Osteoblast (primary cell): ENCODE measurements around the gene FES. TPM values are rescaled to one million over a fixed set of nuclear protein-coding genes. Genes with fewer than 3 reads are reported as not detected.
A peak's percentile ranks its signal among the peaks of the same experiment; 100 is the strongest.
"Not testable (repeated sequence)": the region's sequence is repeated elsewhere in the genome, so short reads cannot be mapped to it uniquely, and the experiment has no call there.

Experiments
- DNase-seq: peaks from one replicate; pipeline ENCODE4 v3.0.0; 2011; ENCODE audit warnings: low spot score, mixed read lengths; ENCODE audit not compliant: insufficient read length; ENCODE audit errors: missing footprints
- H2AFZ ChIP-seq: 2 replicates; pipeline ENCODE4 v1.6.0; 2011; ENCODE audit warnings: mild to moderate bottlenecking, low read length
- H3K27ac ChIP-seq: 2 replicates; pipeline ENCODE4 v1.5.1; 2011; ENCODE audit warnings: mild to moderate bottlenecking, low read depth, low read length, moderate library complexity
- H3K27me3 ChIP-seq: 2 replicates; pipeline ENCODE4 v1.6.0; 2012; ENCODE audit warnings: mild to moderate bottlenecking, control low read depth, inconsistent platforms, low read length, moderate library complexity; ENCODE audit not compliant: insufficient read depth
- H3K36me3 ChIP-seq: 2 replicates; pipeline ENCODE4 v1.5.1; 2011; ENCODE audit warnings: mild to moderate bottlenecking, low read length, control low read depth, moderate library complexity; ENCODE audit not compliant: insufficient read depth
- H3K4me1 ChIP-seq: 2 replicates; pipeline ENCODE4 v1.5.1; 2011; ENCODE audit warnings: mild to moderate bottlenecking, low read length, control low read depth, moderate library complexity; ENCODE audit not compliant: insufficient read depth
- H3K4me2 ChIP-seq: 2 replicates; pipeline ENCODE4 v1.6.0; 2011; ENCODE audit warnings: mild to moderate bottlenecking, low read length; ENCODE audit not compliant: insufficient read depth
- H3K4me3 ChIP-seq: fragments of 200-600 bp; sonication (generic); 3 replicates; pipeline ENCODE4 v1.5.1; 2012; ENCODE audit warnings: mild to moderate bottlenecking, low read length, inconsistent platforms; ENCODE audit not compliant: insufficient read depth
- H3K79me2 ChIP-seq: 2 replicates; pipeline ENCODE4 v1.6.0; 2012; ENCODE audit warnings: mild to moderate bottlenecking, low read length, control low read depth, inconsistent platforms; ENCODE audit not compliant: insufficient read depth
- H3K9me3 ChIP-seq: 2 replicates; pipeline ENCODE4 v1.5.1; 2011; ENCODE audit warnings: low read depth, low read length, control low read depth
- H4K20me1 ChIP-seq: 2 replicates; pipeline ENCODE4 v1.6.0; 2012; ENCODE audit warnings: mild to moderate bottlenecking, low read length, control low read depth; ENCODE audit not compliant: insufficient read depth
- total RNA-seq: library from RNA; depleted of rRNA; stranded (reverse); fragments of >200 nt; gene quantifications from 2 replicates; pipeline ENCODE4 v1.2.3, GENCODE V29; 2012
- TF ChIP-seq, protein P1 (sequence below): IDR thresholded peaks from 2 replicates; pipeline ENCODE4 v1.5.1; 2011; ENCODE audit warnings: mild to moderate bottlenecking, low read depth, low read length, moderate library complexity; ENCODE audit errors: extremely low read depth

Gene FES
- total RNA-seq, 1 donor, result 20.3 TPM

DNA sequence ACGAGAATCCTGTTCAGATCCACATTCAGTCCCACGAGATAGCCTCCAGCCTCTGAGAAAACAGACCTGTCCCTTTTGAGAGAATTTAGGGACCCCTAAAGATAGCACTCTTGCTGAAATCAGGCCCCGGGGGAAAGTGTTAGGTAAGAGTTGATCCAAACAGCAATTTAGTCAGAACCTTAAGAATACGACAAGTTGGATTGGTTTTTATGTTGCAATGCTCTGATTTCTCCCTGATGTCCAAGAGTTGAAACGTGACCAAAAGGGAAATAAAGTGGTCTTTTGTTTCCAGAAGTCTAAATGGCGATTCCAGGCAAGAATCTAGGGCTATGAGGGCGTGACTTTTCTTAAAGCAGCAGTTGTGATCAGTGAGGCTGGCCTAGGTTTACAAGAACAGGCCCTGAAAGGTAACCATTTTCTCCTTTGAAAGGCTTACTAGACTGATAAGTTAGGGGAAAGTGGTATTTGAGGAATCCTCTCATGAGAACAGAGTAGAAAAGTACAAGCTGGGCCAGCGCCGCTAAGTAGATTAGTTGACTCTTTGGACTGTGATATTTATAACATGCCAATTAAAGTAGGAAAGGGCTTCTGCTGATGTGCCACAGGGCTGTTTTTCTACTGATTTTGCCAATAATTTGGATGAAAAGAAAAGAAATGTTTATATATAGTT is 23.7 kb downstream of the FES start:
- no peaks in the 10 kb centered on the region for H3K9me3 ChIP-seq
- DNase-seq, result peak; percentile 81
- TF ChIP-seq, protein P1, sequence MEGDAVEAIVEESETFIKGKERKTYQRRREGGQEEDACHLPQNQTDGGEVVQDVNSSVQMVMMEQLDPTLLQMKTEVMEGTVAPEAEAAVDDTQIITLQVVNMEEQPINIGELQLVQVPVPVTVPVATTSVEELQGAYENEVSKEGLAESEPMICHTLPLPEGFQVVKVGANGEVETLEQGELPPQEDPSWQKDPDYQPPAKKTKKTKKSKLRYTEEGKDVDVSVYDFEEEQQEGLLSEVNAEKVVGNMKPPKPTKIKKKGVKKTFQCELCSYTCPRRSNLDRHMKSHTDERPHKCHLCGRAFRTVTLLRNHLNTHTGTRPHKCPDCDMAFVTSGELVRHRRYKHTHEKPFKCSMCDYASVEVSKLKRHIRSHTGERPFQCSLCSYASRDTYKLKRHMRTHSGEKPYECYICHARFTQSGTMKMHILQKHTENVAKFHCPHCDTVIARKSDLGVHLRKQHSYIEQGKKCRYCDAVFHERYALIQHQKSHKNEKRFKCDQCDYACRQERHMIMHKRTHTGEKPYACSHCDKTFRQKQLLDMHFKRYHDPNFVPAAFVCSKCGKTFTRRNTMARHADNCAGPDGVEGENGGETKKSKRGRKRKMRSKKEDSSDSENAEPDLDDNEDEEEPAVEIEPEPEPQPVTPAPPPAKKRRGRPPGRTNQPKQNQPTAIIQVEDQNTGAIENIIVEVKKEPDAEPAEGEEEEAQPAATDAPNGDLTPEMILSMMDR, result no peak
- H3K4me1 ChIP-seq, result no peaks in the 10 kb centered on the region
- H4K20me1 ChIP-seq, result peaks cover 3% of the 10 kb centered on the region
- H3K27me3 ChIP-seq, result no peaks in the 10 kb centered on the region
- no peaks in the 10 kb centered on the region for H3K79me2 ChIP-seq
- peaks cover 41% of the 10 kb centered on the region for H3K36me3 ChIP-seq
- no peak overlapping the region for H3K27ac ChIP-seq
- no peak overlapping the region for H3K4me2 ChIP-seq
- no peak overlapping the region for H3K4me3 ChIP-seq
- no peak overlapping the region for H2AFZ ChIP-seq

DNA sequence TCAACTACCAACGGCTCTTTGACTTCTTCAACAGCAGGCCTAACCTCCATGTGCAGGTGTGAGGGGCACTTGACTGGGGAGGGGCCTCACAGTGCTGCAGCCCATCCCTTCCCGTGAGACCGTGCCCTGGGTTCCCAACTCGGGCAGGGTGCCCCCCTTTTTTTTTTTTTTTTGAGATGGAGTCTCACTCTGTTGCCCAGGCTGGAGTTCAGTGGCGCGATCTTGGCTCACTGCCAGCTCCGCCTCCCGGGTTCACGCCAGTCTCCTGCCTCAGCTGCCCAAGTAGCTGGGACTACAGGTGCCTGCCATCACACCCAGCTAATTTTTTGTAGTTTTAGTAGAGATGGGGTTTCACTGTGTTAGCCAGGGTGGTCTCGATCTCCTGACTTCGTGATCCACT is 25.1 kb downstream of the FES start:
- H3K4me1 ChIP-seq, H3K4me3 ChIP-seq, H3K4me2 ChIP-seq, DNase-seq, H3K27ac ChIP-seq, H4K20me1 ChIP-seq, H3K79me2 ChIP-seq, H2AFZ ChIP-seq, H3K9me3 ChIP-seq, H3K27me3 ChIP-seq: not testable (repeated sequence)
- peaks cover 52% of the 10 kb centered on the region for H3K36me3 ChIP-seq

DNA sequence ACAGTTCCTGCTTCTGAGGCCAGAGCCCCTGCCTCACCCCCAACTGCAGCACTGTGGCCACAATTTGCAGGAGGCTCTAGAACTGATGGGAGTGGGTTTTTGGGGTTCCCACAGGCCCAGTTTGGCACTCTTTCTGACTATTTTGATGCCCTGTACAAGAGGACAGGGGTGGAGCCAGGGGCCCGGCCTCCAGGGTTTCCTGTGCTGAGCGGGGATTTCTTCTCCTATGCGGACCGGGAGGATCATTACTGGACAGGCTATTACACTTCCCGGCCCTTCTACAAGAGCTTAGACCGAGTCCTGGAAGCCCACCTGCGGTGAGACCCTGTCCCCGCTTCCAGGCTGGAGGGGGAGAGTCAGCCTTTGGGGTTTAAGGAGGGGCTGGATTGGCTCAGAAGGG is 25.7 kb downstream of the FES start:
- no peaks in the 10 kb centered on the region for H3K9me3 ChIP-seq
- peaks cover 52% of the 10 kb centered on the region for H3K36me3 ChIP-seq
- H3K27ac ChIP-seq, result no peak overlapping the region
- no peaks in the 10 kb centered on the region for H4K20me1 ChIP-seq
- no peaks in the 10 kb centered on the region for H3K27me3 ChIP-seq
- no peaks in the 10 kb centered on the region for H3K4me1 ChIP-seq
- TF ChIP-seq, protein P1, result no peak
- H2AFZ ChIP-seq, result no peak overlapping the region
- no peak overlapping the region for H3K4me3 ChIP-seq
- no peak for DNase-seq
- no peak overlapping the region for H3K4me2 ChIP-seq
- H3K79me2 ChIP-seq, result no peaks in the 10 kb centered on the region

DNA sequence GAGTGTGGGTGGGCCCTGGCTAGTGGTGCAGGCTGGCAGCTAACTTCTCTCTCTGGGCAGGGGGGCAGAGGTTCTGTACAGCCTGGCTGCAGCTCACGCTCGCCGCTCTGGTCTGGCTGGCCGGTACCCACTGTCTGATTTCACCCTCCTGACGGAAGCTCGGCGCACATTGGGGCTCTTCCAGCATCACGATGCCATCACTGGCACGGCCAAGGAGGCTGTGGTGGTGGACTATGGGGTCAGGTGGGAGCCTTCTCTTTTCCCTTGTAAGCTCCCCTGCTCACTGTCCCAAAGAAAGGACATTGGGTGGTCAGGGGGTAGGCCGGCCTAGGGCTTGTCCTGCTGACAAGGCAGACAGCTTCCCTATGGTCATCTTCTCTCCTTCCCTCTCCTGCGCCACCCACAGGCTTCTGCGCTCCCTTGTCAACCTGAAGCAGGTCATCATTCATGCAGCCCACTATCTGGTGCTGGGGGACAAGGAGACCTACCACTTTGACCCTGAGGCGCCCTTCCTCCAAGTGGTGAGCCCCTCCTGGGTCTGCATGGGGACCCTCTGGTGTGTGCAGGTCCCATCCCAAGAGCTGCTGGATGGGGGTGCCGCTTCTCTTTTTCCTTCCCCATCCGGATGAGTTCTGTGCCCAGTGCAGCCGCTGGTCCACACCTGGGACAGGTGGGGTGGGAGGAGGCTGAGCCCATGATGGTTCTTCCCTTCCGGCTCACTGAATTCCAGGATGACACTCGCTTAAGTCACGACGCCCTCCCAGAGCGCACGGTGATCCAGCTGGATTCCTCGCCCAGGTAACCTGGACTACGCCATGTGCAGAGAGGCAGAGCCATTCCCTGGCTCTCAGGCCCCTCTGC is 26.4 kb downstream of the FES start:
- peak; percentile 81 for DNase-seq
- Histone ChIP-seq H3K4me3 (no peak overlapping the region), H3K79me2 (no peaks in the 10 kb centered on the region), H4K20me1 (no peaks in the 10 kb centered on the region), H3K27me3 (no peaks in the 10 kb centered on the region), H3K4me2 (no peak overlapping the region), H3K9me3 (no peaks in the 10 kb centered on the region), H3K27ac (no peak overlapping the region), H2AFZ (no peak overlapping the region), H3K4me1 (no peaks in the 10 kb centered on the region), H3K36me3 (peaks cover 56% of the 10 kb centered on the region)
- TF ChIP-seq, protein P1, result no peak
